ENCODE results near the gene SPOCK1.

- TF ChIP-seq FOXM1 (IDR thresholded peaks at IDR 0.05; ENCODE audit: borderline replicate concordance) (no peak), ARNT (IDR thresholded peaks at IDR 0.05) (no peak), LEF1 (IDR thresholded peaks at IDR 0.05; ENCODE audit: borderline replicate concordance) (no peak), FOXA1 (IDR thresholded peaks at IDR 0.05) (no peak)
Observed at GRCh38 chr5:137022725-137023124, 476.4 kb downstream of the SPOCK1 start.

Data from HEK293T (cell line).